ENCODE results near the gene ALG1L2.
"Not testable (repeated sequence)": the region's sequence is repeated elsewhere in the genome, so short reads cannot be mapped to it uniquely, and the experiment has no call there.

Gene ALG1L2

DNA sequence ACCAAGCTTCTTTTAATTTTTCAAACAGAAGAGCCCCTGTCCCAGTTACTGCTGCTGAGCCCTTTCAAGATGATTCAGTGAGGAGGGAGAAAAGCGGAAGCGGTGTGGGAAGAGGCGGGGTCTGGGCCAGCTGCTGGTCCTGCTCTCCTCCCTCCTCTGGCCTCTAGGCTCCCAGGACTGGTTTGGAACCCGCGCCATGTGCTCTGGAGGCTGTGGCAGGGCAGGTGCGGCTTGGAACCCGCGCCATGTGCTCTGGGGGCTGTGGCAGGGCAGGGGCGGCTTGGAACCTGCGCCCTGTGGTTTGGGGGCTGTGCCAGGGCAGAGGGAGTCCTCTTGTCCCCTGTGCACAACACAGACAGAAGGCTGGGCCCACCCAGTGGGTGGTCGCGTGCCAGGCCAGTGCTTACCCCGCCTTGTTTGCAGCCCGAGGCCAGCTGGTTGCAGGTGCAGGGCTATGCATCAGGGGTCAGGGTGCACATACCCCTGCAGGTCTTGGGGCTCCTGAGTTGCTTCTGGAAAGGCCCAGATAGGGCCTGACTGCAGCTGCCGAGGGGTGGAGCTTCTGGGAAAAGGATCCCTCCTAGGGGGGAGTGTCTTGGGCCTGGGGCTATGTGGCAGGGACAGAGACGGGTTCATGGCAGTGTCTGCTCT is 12.2 kb downstream of the ALG1L2 start:
- DNase-seq, result no peak

DNA sequence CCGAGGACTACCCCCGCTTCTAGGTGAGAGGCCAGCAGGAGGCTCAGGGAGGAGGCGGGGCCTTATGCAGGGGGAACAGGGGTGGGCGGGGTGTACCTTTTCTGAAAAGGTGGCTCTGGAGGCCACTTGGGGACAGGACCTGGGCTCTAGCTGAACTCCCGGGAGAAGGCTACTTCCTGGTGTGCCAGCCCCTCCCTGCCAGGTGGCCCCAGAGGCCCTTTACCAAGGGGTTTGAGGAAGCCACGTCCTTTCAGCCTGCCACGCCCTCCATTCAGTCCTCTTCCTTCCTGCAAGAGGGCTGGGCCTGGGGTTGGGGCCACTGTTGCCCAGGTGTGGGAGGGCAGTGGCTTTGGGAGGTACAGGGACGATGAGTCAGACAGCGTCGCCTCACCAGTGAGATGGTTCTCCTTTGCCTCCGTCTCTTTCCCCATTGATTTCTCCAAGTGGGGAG is 12.9 kb downstream of the ALG1L2 start:
- DNase-seq, result not testable (repeated sequence)

DNA sequence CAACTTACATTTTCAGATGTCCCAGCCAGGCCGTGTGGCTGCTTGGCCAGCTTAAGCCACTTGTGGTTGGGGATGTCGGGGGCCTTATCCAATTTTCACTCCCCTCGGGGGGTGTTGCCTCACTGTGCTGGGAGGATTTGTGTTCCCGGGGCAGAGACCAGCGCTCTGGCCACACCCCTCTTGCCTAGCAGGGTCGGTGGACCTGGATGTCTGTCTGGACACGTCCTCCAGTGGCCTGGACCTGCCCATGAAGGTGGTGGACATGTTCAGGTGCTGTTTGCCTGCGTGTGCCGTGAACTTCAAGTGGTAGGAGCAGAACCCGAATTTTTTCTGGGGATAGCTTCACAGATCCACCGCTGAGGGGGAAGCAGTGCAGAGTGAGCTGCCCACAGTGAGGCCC is 14.2 kb downstream of the ALG1L2 start:
- not testable (repeated sequence) for DNase-seq

DNA sequence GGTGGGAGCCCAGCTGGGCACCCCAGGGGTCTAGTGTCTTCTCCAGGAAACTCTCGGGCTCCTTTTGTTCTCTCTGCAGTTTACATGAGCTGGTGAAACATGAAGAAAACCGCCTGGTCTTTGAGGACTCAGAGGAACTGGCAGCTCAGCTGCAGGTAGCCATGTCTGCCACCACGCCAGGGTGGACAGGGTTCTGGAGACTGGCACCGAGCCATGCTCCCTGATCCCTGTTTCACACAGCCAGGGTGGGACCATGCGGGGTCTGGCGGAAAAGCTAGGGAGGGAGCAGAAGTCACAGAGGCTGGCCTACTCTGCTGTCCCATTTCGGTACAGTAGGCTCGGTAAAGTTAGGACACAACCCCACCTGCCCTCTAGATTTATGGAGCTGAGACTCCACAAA is 15.5 kb downstream of the ALG1L2 start:
- not testable (repeated sequence) for DNase-seq

- DNase-seq, result peak in 3 of 58 donors; percentile 23 to 50 (median 49)
These were observed 16.3 kb downstream of the ALG1L2 start for GRCh38 chr3:130097690-130098638.

DNA sequence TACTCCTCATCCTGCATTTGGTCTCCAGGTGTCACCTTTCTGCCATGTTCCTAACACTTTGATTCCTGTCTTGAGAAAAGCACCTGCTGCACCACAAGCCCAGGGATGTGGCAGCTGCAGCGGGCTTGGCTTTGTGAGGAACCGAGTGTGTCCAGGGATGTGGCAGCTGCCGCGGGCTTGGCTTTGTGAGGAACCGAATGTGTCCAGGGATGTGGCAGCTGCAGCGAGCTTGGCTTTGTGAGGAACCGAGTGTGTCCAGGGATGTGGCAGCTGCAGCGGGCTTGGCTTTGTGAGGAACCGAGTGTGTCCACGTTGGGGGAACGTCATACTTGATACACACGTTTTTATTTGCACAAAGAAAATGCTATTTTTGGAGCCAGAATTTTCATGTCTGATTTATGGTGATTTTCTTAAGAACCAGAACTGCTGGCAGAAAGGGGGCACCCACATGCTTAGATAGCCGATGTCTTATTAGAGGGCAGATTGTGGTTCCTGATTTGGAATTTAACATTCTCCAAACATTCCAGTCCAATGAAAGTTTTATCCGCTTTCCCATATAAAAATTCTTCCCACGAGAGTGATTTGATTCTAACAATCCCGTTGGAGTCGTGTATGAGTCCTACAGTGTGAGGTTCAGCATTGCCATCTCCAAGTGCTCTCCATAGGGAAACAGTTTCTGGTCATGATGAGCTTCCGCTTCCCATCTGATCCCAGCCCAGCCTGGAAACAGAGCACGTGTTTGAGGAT is 17.2 kb downstream of the ALG1L2 start:
- DNase-seq, result peak in 1 of 58 donors; percentile 9

DNA sequence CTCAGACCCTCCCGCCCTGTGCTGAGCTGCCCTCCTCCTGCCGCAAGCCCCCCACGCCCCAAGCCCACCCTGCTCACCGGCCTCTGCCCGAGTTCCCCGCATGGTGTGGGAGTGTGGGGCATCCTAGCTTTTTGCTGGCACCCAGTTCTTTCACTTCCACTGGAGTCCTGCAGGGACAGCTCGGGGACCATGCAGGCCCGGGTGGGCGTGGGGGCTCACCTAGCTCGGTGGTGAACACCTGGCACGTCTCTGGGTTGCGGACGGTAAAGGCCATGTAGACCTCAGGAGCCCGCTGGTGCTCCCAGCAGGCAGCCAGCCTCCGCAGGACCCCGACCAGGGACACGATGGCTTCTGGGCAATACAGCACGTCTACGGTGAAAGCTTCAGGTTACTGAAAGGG is 20.9 kb downstream of the ALG1L2 start:
- DNase-seq, result not testable (repeated sequence)

GRCh38 chr3:130104191-130104590 is 22.6 kb downstream of the ALG1L2 start:
- DNase-seq, result not testable (repeated sequence)

GRCh38 chr3:130107333-130107995 is 25.8 kb downstream of the ALG1L2 start:
- not testable (repeated sequence) for DNase-seq

DNA sequence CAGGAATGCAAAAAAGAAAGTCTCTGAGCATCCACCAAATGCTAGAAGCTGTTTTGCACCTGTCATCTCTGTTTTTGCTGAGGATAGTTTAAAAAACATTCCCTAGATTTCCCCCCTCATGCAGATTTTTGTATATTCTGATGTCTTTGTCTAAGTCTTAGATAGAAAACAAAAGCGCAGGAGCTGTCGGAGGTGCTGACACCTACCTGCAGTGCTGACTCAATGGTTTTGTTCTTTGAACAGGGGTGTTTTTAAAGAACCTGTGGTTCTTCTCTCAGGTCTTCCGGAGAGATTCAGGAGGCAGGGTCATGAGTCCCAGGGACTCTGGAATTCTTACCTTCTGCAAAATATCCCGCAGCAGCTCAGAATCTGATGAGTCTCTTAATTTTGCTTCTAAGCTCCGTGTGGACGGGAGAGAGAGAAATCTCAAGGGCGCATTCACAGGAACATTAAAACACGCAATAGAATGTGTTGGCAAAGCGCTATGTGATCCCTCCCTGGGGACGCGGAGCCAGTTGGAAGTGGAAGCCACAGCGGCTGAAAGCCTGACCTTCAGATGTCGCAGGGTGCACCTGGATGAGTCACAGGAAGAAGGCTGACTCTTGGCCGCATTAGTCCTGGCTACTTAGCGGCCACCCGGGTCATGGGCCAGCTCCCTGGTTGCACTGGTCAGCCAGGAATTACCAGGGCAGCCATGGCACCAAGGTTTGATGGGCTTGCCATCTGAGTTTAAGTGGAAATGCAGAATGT is 27.4 kb downstream of the ALG1L2 start:
- not testable (repeated sequence) for DNase-seq

DNA sequence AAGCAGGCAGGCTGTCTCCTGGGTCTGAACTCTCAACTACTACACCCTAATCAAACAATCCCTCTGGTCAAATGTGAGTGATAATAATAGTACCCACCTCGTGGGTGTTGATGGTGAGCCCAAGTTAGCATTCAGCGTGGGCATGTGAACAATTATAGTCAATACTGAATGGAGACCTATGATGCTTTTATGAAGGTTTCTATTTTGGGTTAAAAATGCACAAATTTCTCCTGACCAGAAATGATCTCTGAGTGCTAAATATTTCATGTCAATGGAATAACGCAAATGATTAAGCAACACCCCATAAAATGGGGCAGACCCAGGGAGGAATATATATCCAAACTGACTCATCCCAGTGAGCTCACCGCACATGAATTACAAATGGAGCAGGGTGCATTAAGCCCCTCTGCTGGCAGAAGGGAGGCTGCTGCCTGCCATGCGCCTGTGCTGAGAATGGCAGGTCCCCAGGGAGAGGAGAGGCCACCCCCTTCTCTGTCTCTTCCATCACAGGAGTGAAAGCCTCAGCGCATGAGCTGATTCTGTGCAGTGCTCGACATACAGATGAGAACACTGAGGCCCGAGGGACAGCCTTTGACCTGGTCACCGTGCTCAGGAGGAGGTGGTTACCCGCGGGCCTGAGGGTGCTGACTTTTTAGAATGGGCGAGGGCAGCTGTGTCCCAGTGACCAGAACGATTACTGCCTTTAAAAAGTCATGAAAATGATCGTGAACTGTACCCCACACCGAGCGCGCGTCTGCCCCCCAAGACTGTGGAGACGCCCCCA is 28.9 kb downstream of the ALG1L2 start:
- peak in 6 of 58 donors; percentile 24 to 57 (median 46) for DNase-seq

GRCh38 chr3:130111185-130111864 is 29.7 kb downstream of the ALG1L2 start:
- DNase-seq, result peak; percentile 80 to 100 (median 99)

GRCh38 chr3:130111865-130112747 is 30.5 kb downstream of the ALG1L2 start:
- DNase-seq, result peak; percentile 67 to 100 (median 99)

DNA sequence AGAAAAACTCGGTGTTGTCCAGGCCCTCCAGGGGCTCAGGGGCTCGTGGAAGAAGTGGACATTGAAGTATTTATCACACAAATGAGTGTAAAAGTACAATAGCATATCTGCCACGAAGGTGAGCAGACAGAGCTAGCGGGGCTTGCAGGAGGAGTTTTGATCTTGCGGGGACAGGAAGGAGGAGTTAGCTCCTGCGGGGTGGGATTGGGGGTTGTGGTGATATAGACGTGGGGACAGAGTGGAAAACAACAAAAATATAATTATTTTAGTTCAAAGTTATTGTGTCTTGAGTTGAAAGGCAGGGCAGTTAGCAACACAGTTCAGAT is 31.1 kb downstream of the ALG1L2 start:
- not testable (repeated sequence) for DNase-seq

- DNase-seq, result not testable (repeated sequence)
These were observed 33.8 kb downstream of the ALG1L2 start for GRCh38 chr3:130115400-130115799.

- no peak for DNase-seq
These were observed 36.3 kb downstream of the ALG1L2 start for GRCh38 chr3:130117933-130118332.

DNA sequence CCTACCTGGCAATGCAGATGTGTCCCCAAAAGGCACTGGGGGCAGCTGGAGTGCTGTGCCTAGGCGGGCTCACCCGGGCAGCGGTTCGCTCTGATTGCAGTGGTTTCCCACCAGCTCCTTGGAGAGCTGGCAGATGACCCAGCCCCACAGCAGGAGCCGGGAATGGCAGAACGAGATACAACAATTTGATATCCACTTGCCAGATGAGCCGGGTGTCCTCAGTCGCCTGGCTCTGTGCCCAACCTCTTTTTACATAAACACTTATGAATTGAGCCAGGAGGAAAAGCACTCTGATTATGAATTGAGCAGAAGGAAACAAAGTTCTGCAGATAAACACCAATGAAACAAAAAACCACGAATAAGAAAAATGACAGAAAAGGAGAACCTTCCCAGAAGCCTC is 38.2 kb downstream of the ALG1L2 start:
- peak in 5 of 58 donors; percentile 4 to 41 (median 11) for DNase-seq

DNA sequence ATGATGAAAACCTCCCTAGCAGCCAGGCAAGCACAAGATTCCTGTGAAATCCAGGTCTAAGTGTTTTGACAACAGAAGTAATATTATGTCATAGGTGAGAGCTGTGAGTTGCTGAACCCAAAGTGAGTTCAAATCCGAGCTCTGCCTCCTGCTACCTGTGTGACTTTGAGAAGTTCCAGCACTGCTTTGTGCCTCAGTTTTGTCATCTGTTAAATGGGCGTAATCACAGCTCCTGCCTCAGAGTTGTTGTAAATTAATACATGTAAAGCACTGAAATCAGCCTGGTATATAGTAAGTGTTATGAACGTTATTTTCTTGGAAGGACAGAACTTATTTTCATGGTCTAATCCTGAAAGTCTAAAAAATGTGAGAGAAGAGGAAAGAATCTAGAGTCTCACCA is 38.7 kb downstream of the ALG1L2 start:
- DNase-seq, result not testable (repeated sequence)

All from anterior cingulate cortex (tissue), 58 donors.